Endodermal cell (in vitro differentiated cells): ENCODE results near the gene ASTN2. TPM values are rescaled to one million over a fixed set of nuclear protein-coding genes. Genes with fewer than 3 reads are reported as not detected.

Source experiments
- DNase-seq: peaks from one replicate; pipeline ENCODE4 v3.0.0-alpha.2; 2017
- H3K27ac ChIP-seq: 2 replicates; pipeline ENCODE4 v1.5.1; 2013; ENCODE audit warnings: mild to moderate bottlenecking, low read depth, low read length, moderate library complexity
- H3K27me3 ChIP-seq: 2 replicates; pipeline ENCODE4 v1.6.1; 2013; ENCODE audit warnings: mild to moderate bottlenecking, low read length, moderate library complexity; ENCODE audit not compliant: insufficient read depth, control insufficient read depth, poor library complexity, severe bottlenecking
- H3K36me3 ChIP-seq: 2 replicates; pipeline ENCODE4 v1.7.0; 2013; ENCODE audit warnings: mild to moderate bottlenecking, low read length, moderate library complexity; ENCODE audit not compliant: control insufficient read depth, insufficient read depth
- H3K4me1 ChIP-seq: one replicate; pipeline ENCODE4 v1.7.0; 2013; ENCODE audit warnings: low read length; ENCODE audit not compliant: control insufficient read depth, insufficient read depth
- H3K4me3 ChIP-seq: 2 replicates; pipeline ENCODE4 v1.5.1; 2013; ENCODE audit warnings: mild to moderate bottlenecking, low read length, moderate library complexity
- H3K9ac ChIP-seq: 2 replicates; pipeline ENCODE4 v1.6.1; 2013; ENCODE audit warnings: mild to moderate bottlenecking, low read length, moderate library complexity; ENCODE audit not compliant: poor library complexity, severe bottlenecking; ENCODE audit errors: extremely low read depth
- H3K9me3 ChIP-seq: 2 replicates; pipeline ENCODE4 v1.6.1; 2013; ENCODE audit warnings: mild to moderate bottlenecking, low read length, moderate library complexity; ENCODE audit not compliant: control insufficient read depth
- H3K27ac Mint-ChIP-seq: 2 replicates; pipeline ENCODE4 v1.8.0; 2020; ENCODE audit warnings: mixed read lengths
- H3K27me3 Mint-ChIP-seq: 2 replicates; pipeline ENCODE4 v1.8.0; 2021; ENCODE audit warnings: mild to moderate bottlenecking, mixed read lengths; ENCODE audit not compliant: insufficient read depth
- H3K36me3 Mint-ChIP-seq: 2 replicates; pipeline ENCODE4 v1.8.0; 2020; ENCODE audit warnings: low read depth, mixed read lengths
- H3K4me1 Mint-ChIP-seq: 2 replicates; pipeline ENCODE4 v1.8.0; 2020; ENCODE audit warnings: mixed read lengths
- H3K4me3 Mint-ChIP-seq: 2 replicates; pipeline ENCODE4 v1.8.0; 2020; ENCODE audit warnings: mild to moderate bottlenecking, moderate library complexity, mixed read lengths
- H3K9me3 Mint-ChIP-seq: 2 replicates; pipeline ENCODE4 v1.8.0; 2020; ENCODE audit warnings: mild to moderate bottlenecking, mixed read lengths
- WGBS, 2 experiments: methylation state at CpG; one replicate each; pipeline versions ENCODE4 v1.1.5 to v1.1.7; 2013; ENCODE audit warnings: missing lambda C conversion rate in 2 of 2, mixed read lengths in 1 of 2; ENCODE audit not compliant: insufficient coverage in 1 of 2, insufficient read length in 1 of 2; 5-methylcytosine and 5-hydroxymethylcytosine counted together
- total RNA-seq, 2 donors: library from RNA; stranded (reverse); fragmentation: NEBNext Ultra II Directional in 1 of 2; extraction: Animal tissue kit (Norgen Biotek cat#: 25700) in 1 of 2; gene quantifications; 2 replicates in 1 of 2; 3 replicates in 1 of 2; pipeline ENCODE4 v1.2.1, GENCODE V29; 2021
- TF ChIP-seq, protein P1 (sequence below): fragments of 200-600 bp; sonication (generic); conservative IDR thresholded peaks from 2 replicates; pipeline ENCODE4 v1.5.0; 2021; ENCODE audit warnings: antibody characterized with exemption, mild to moderate bottlenecking

Gene ASTN2
- total RNA-seq, 2 donors from 2014 or later = 8.9 to 10.4 TPM

DNA sequence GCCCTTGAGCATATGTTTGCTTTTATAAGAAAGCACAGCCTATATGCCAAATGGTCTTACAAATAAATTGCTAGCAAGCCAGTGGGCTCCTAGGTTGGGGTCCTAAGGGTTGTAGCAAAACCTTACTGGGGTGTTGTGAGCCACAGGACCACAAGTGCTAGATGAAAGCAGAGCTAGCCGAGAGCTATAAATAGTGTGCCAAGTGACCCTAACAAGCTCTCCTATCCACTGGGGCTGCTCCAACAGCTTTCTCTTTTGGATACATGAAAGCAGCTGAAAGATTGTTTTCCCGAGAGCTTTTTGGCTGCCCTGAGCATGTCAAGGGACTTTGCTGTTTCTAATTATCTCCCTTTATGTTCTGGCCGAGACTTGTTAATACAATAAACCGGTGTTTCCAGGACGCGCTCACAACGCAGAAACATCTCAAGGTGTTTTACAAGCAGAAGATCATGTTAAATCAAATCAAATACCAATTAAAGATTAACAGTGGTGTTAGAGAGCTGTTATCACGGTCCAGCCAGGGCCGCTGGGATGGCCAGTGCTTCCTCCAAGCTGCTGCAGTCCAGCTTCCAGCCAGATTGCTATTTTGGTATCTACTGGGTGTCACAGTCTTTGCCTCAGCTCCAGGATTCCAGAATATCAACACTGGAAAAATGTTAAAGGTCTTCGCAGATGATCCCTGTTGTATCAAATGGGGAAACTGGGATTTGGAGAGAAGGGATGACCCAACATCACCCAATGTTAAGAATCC is 351.0 kb downstream of the ASTN2 start:
- no peak overlapping the region for H3K27ac ChIP-seq
- H3K9ac ChIP-seq = no peak overlapping the region
- H3K36me3 Mint-ChIP-seq = no peaks in the 10 kb centered on the region
- no peak overlapping the region for H3K4me3 Mint-ChIP-seq
- WGBS, 2 experiments = 96 to 100% methylated on average over 7 to 10 of the region's 10 CpGs
- H3K9me3 Mint-ChIP-seq = peaks cover 7% of the 10 kb centered on the region
- no peaks in the 10 kb centered on the region for H3K36me3 ChIP-seq
- H3K4me1 Mint-ChIP-seq = no peaks in the 10 kb centered on the region
- H3K27me3 ChIP-seq = no peaks in the 10 kb centered on the region
- no peaks in the 10 kb centered on the region for H3K9me3 ChIP-seq
- TF ChIP-seq, protein P1, sequence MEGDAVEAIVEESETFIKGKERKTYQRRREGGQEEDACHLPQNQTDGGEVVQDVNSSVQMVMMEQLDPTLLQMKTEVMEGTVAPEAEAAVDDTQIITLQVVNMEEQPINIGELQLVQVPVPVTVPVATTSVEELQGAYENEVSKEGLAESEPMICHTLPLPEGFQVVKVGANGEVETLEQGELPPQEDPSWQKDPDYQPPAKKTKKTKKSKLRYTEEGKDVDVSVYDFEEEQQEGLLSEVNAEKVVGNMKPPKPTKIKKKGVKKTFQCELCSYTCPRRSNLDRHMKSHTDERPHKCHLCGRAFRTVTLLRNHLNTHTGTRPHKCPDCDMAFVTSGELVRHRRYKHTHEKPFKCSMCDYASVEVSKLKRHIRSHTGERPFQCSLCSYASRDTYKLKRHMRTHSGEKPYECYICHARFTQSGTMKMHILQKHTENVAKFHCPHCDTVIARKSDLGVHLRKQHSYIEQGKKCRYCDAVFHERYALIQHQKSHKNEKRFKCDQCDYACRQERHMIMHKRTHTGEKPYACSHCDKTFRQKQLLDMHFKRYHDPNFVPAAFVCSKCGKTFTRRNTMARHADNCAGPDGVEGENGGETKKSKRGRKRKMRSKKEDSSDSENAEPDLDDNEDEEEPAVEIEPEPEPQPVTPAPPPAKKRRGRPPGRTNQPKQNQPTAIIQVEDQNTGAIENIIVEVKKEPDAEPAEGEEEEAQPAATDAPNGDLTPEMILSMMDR = no peak
- no peaks in the 10 kb centered on the region for H3K27me3 Mint-ChIP-seq
- no peak overlapping the region for H3K27ac Mint-ChIP-seq
- DNase-seq = no peak
- H3K4me1 ChIP-seq = no peaks in the 10 kb centered on the region
- H3K4me3 ChIP-seq = no peak overlapping the region

DNA sequence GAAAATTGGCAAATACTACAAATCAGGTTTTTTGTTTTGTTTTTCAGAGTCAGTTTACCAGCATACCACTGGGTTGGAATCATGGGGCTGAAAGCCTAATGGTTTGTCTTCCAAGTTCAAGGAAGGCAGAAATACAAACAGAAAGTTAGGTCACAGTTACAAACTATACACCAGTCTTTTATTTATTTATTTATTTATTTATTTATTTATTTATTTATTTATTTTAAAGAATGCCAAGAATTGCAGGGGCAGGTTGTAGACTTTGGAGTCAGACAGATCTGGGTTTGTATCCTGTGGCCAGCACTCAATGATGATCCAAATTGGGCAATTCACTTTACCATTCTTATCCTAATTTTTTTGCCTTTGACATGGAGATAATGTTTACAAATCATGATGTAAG is 353.9 kb downstream of the ASTN2 start:
- Histone ChIP-seq H3K4me3 (no peak overlapping the region), H3K27ac (no peak overlapping the region), H3K27me3 (no peaks in the 10 kb centered on the region), H3K36me3 (no peaks in the 10 kb centered on the region), H3K4me1 (no peaks in the 10 kb centered on the region), H3K9ac (no peak overlapping the region), H3K9me3 (no peaks in the 10 kb centered on the region)
- peaks cover 7% of the 10 kb centered on the region for H3K9me3 Mint-ChIP-seq
- H3K4me1 Mint-ChIP-seq = peaks cover 4% of the 10 kb centered on the region
- H3K4me3 Mint-ChIP-seq = no peak overlapping the region
- DNase-seq = no peak
- no peaks in the 10 kb centered on the region for H3K36me3 Mint-ChIP-seq
- no peaks in the 10 kb centered on the region for H3K27me3 Mint-ChIP-seq
- H3K27ac Mint-ChIP-seq = no peak overlapping the region
- TF ChIP-seq, protein P1 = no peak

DNA sequence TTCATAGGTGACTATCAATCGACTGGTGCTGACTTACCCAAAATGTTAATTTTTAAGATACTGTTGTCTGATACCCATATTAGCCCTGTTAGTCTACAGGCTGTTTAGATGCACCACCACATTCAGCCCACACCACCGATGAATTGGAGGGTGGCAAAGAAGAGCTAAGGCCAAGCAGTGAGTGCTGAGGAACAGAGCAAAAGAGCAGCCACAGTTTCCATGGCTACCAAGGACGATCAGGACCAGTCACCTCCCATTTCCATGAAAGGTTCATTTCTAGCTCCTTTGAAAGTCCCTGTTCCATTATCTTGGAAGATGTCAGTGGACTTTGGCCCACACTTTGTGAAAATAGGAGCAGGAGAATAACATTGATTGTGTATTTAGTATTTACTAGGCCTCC is 364.9 kb downstream of the ASTN2 start:
- TF ChIP-seq, protein P1 = no peak
- Mint-ChIP-seq H3K9me3 (no peaks in the 10 kb centered on the region), H3K27me3 (no peaks in the 10 kb centered on the region), H3K36me3 (no peaks in the 10 kb centered on the region), H3K4me1 (peaks cover 13% of the 10 kb centered on the region), H3K4me3 (no peak overlapping the region), H3K27ac (no peak overlapping the region)
- no peak overlapping the region for H3K4me3 ChIP-seq
- H3K27me3 ChIP-seq = no peaks in the 10 kb centered on the region
- 87 to 95% methylated on average over 3 of the region's 3 CpGs for WGBS, 2 experiments
- no peak for DNase-seq
- no peak overlapping the region for H3K27ac ChIP-seq
- H3K36me3 ChIP-seq = no peaks in the 10 kb centered on the region
- H3K9me3 ChIP-seq = no peaks in the 10 kb centered on the region
- no peak overlapping the region for H3K9ac ChIP-seq
- H3K4me1 ChIP-seq = peaks cover 3% of the 10 kb centered on the region
